GM12875 (cell line): ENCODE measurements around the gene SFT2D3.

Source experiments
- H3K4me3 ChIP-seq: one replicate; pipeline ENCODE4 v1.5.1; 2011; ENCODE audit warnings: low read depth, low read length, control low read depth
- TF ChIP-seq, protein P1 (sequence below): IDR thresholded peaks from 2 replicates; pipeline ENCODE4 v1.5.1; 2011; ENCODE audit warnings: low read depth, mild to moderate bottlenecking, control low read depth, inconsistent platforms, low read length, moderate library complexity, borderline replicate concordance; ENCODE audit not compliant: insufficient read depth

Gene SFT2D3, protein sequence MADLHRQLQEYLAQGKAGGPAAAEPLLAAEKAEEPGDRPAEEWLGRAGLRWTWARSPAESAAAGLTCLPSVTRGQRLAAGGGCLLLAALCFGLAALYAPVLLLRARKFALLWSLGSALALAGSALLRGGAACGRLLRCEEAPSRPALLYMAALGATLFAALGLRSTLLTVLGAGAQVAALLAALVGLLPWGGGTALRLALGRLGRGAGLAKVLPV

DNA sequence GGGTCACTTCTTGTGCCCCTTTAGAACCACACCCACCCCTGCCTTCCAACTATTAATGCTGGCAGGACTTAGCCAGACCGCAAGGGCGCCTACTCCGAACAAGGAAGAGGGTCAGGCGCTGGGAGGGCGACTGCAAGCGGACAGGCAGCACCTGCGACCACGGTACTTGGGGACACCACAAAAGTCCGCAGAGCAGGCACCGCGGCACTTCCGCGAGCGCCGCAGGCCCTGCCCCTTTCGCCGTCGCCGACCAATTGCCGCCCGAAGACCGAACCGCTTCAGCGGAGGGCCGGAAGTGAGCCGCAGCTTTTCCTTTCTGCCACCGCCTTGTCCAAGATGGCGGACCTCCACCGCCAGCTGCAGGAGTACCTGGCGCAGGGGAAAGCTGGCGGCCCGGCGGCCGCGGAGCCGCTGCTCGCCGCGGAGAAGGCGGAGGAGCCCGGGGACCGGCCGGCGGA is at the start of gene SFT2D3:
SFT2D3 (plus strand) TSS at position 305 of the 458 bp plus-strand sequence; CDS start at position 337, 32 bp downstream.
- TF ChIP-seq, protein P1, sequence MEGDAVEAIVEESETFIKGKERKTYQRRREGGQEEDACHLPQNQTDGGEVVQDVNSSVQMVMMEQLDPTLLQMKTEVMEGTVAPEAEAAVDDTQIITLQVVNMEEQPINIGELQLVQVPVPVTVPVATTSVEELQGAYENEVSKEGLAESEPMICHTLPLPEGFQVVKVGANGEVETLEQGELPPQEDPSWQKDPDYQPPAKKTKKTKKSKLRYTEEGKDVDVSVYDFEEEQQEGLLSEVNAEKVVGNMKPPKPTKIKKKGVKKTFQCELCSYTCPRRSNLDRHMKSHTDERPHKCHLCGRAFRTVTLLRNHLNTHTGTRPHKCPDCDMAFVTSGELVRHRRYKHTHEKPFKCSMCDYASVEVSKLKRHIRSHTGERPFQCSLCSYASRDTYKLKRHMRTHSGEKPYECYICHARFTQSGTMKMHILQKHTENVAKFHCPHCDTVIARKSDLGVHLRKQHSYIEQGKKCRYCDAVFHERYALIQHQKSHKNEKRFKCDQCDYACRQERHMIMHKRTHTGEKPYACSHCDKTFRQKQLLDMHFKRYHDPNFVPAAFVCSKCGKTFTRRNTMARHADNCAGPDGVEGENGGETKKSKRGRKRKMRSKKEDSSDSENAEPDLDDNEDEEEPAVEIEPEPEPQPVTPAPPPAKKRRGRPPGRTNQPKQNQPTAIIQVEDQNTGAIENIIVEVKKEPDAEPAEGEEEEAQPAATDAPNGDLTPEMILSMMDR, result no peak

DNA sequence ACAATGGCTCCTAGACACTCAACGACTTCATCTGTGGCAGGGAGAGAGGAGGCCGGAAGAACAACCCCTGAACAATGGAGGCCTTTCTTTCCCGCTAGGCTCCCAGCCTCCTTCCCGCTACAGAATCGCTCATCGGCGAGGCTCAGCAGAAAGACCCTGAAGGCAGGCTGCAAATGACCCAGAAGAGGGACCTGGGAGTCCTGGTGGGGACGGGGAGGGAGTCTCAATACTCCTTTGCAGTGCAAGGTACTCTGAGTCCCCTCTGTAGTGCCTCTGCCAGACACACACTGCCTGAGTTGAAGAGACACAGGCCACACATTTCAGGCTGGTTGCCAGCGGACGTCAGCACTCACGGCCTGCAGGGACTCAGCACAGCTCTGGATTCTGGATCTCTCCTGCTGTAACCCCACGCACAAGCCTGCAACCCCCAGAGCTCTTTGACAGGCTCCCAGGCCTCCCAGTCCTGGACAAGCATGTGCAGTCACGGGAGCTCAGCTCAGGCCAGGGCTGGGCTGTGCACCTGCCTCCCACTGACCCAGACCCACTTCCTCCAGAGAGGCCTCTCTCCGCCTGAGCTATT is 49.2 kb upstream of the SFT2D3 start:
- H3K4me3 ChIP-seq, result no peak overlapping the region
- TF ChIP-seq, protein P1, result no peak

More for the DNA sequence above, at the start of gene SFT2D3:
- H3K4me3 ChIP-seq, result peak within 1 kb of the TSS; percentile 56

DNA sequence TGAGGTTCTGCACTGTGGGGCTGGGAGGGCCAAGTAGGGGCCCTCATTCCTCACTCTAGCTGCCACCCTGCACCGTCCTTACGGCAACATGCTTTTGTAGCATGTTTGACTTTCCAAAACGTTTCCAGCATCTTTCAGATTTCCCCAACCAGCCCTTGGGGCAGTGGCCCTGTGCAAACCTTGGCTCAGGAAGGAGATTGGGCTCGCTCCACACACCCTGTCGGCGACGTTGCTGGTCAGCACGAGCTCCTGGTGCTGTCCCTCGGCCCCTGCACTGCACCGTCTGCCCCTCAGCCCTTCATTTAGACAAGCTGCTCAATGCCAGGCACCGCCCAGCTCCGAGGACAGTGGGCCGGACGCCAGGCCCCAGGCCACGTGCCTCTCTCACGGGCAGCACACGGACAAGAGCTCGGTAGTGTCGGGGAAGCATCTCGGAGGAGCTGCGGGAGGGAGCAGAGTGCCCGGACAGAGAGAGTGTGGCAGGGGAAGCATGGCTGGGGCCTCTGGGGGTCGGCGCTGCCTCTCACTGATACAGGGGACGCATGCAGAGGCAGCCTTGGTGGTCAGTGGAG is 48.4 kb upstream of the SFT2D3 start:
- no peak overlapping the region for H3K4me3 ChIP-seq
- TF ChIP-seq, protein P1, result no peak

DNA sequence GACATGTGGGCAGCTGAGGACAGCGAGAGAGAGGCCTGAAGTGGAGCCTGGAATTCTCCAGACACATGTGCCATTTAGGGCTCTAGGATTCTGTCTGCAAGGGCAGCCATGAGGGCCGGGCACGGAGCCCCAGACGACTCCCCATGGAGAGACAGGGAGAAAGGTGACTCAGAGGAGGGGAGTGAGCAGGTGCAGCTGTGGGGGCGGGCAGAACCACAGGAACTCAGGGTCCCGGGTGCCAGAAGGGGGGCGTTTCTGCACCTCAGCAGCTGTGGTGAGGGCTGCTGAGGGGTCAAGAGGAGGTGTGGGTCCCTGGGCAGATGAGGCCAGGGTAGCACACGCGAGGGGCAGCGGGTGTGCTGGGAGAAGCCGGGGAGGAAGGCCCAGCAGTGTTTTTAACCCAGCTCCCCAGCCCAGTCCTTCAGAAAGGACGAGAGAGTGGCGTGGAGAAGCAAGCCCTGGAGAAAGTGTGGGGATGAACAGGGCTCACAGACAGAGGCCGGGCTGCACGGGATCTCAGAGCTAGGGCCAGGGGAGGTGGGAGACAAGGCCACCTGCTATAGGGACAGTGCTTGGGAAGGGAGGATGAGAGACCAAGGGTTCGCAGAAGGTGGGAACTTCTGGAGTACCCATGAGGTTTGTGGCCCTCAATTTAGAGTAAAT is 47.7 kb upstream of the SFT2D3 start:
- TF ChIP-seq, protein P1, result no peak
- no peak overlapping the region for H3K4me3 ChIP-seq

DNA sequence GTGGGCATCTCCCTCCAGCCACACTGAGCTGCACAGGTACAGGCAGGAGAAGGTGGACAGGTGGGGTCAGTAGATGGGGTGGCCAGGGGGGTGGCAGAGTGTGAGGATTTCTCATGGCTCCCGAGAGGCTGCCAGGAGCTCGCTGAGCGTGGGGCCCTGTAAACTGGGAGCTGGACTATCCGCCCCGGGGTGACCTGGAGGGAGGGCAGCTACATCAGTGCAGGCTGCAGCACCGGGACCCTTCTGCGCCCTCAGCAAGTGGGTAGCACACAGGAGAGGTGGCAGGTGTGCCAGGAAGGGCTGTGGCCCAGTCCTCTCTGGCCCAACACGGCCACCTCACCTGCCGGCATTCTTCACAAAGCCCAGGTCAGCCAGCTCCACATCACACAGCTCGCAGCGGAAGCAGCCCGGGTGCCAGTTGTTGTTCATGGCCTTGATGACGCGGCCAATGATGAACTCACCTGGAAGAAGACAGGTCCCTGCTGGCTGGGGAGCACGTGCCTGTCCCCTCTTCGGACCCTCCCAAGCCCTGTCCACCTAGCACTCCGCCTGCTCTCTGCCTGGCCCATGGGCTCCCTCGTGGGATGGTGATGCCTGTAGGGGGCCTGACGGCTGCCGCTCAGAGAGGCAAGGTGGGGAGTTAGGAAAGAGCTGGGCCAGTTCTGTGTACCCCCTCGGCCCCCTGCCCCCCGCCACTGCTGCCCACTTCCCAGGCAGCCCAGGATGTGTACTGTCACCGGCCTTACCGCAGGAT is 47.0 kb upstream of the SFT2D3 start:
- TF ChIP-seq, protein P1, result no peak
- H3K4me3 ChIP-seq, result no peak overlapping the region

DNA sequence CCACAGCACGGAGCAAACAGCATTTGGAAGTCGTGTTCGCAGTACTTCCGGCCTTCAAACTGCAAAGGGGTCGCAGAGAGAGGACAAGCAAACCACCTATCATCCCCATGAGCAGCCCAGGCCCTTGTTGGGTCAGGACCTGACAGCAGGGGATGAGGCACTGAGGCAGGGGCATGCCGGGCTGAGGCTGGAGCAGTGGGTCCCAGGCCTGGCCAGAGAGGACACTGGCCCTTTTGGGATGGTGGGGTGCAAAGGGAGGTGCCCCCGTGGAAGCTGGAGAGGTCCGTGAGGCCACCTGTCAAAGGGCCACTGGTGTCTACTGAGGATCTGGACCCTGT is 46.5 kb upstream of the SFT2D3 start:
- TF ChIP-seq, protein P1, result no peak
- no peak overlapping the region for H3K4me3 ChIP-seq
